CD8-positive, alpha-beta memory T cell (primary cell): ENCODE data around the gene ARL5A. TPM values are rescaled to one million over a fixed set of nuclear protein-coding genes. Genes with fewer than 3 reads are reported as not detected.

Experiments used
- CTCF ChIA-PET: fragments of 350-600 bp; sonication (Branson Sonifier 250); formaldehyde crosslinking; loops from one replicate; lab custom pipeline; 2021; ENCODE audit warnings: antibody characterized with exemption; lab: Charles Lee
- POLR2A ChIA-PET: fragments of 350-600 bp; sonication (Branson Sonifier 250); formaldehyde crosslinking; loops from one replicate; lab custom pipeline; 2021; ENCODE audit warnings: antibody characterized with exemption; lab: Charles Lee
- DNase-seq, 5 donors: peaks; one replicate each; pipeline versions ENCODE4 v3.0.0 to v3.0.0-alpha.2; 2020 to 2022; ENCODE audit warnings: mixed read lengths in 1 of 5
- H3K27ac ChIP-seq: one replicate; pipeline ENCODE4 v1.7.0; 2013; ENCODE audit warnings: low read depth, mild to moderate bottlenecking, low read length, moderate library complexity
- H3K27me3 ChIP-seq: 2 replicates; pipeline ENCODE4 v1.7.0; 2013; ENCODE audit warnings: low read length, mild to moderate bottlenecking; ENCODE audit not compliant: insufficient read depth, poor library complexity, severe bottlenecking
- H3K36me3 ChIP-seq: 2 replicates; pipeline ENCODE4 v1.7.0; 2013; ENCODE audit warnings: mild to moderate bottlenecking, low read length, moderate library complexity; ENCODE audit not compliant: insufficient read depth
- H3K4me1 ChIP-seq: 2 replicates; pipeline ENCODE4 v1.7.0; 2013; ENCODE audit warnings: mild to moderate bottlenecking, low read length, moderate library complexity; ENCODE audit not compliant: insufficient read depth
- H3K4me3 ChIP-seq: 2 replicates; pipeline ENCODE4 v1.7.0; 2013; ENCODE audit warnings: mild to moderate bottlenecking, low read length
- H3K9me3 ChIP-seq: 2 replicates; pipeline ENCODE4 v1.7.0; 2013; ENCODE audit warnings: mild to moderate bottlenecking, low read length
- H3K27ac Mint-ChIP-seq, 8 donors: one replicate each; pipeline ENCODE4 v1.8.0; 2020 to 2021; ENCODE audit warnings: mixed read lengths in 8 of 8, mild to moderate bottlenecking in 6 of 8, inconsistent platforms in 3 of 8, moderate library complexity in 3 of 8
- H3K27me3 Mint-ChIP-seq, 2 donors: one replicate each; pipeline ENCODE4 v1.8.0; 2020 to 2021; ENCODE audit warnings: mixed read lengths in 2 of 2, mild to moderate bottlenecking in 1 of 2, moderate library complexity in 1 of 2
- H3K36me3 Mint-ChIP-seq, 3 donors: one replicate each; pipeline ENCODE4 v1.8.0; 2020 to 2021; ENCODE audit warnings: mixed read lengths in 3 of 3, inconsistent platforms in 1 of 3, mild to moderate bottlenecking in 1 of 3
- H3K4me1 Mint-ChIP-seq, 3 donors: one replicate each; pipeline ENCODE4 v1.8.0; 2020 to 2021; ENCODE audit warnings: mixed read lengths in 3 of 3, inconsistent platforms in 1 of 3, mild to moderate bottlenecking in 1 of 3
- H3K4me3 Mint-ChIP-seq, 7 donors: one replicate each; pipeline ENCODE4 v1.8.0; 2020 to 2021; ENCODE audit warnings: mixed read lengths in 7 of 7, mild to moderate bottlenecking in 6 of 7, moderate library complexity in 4 of 7, inconsistent platforms in 2 of 7
- H3K9me3 Mint-ChIP-seq, 5 donors: one replicate each; pipeline ENCODE4 v1.8.0; 2020 to 2022; ENCODE audit warnings: mixed read lengths in 5 of 5, mild to moderate bottlenecking in 3 of 5, moderate library complexity in 2 of 5, inconsistent platforms in 1 of 5
- polyA plus RNA-seq: library from polyadenylated mRNA; unstranded; fragments of 300-500 nt; fragmentation: Illumina TruSeq; gene quantifications from one replicate; pipeline ENCODE4 v1.2.3, GENCODE V29; 2021
- total RNA-seq, 2 experiments: library from RNA; stranded (reverse); gene quantifications; one replicate each; pipeline ENCODE4 v1.2.3, GENCODE V29; 2021

ARL5A gene
- total and polyA plus RNA-seq, 3 experiments from 2014 or later: 58.4 to 73.8 (median 67.6) TPM

GRCh38 chr2:151758744-151759143 is 69.5 kb downstream of the ARL5A start:
- peaks cover 0 to 10% (median 4%) of the 10 kb centered on the region in 3 donors for H3K36me3 Mint-ChIP-seq
- H3K4me1 Mint-ChIP-seq: no peaks in the 10 kb centered on the region
- peaks cover 0 to 1% of the 10 kb centered on the region in 2 donors for H3K27me3 Mint-ChIP-seq
- H3K4me3 Mint-ChIP-seq: no peak overlapping the region
- no peak for DNase-seq
- Histone ChIP-seq H3K27ac (no peak overlapping the region), H3K27me3 (no peaks in the 10 kb centered on the region), H3K4me1 (no peaks in the 10 kb centered on the region), H3K9me3 (no peaks in the 10 kb centered on the region), H3K4me3 (no peak overlapping the region), H3K36me3 (no peaks in the 10 kb centered on the region)
- no peaks in the 10 kb centered on the region for H3K9me3 Mint-ChIP-seq
- CTCF ChIA-PET: no interaction called here
- POLR2A ChIA-PET: no interaction called here
- H3K27ac Mint-ChIP-seq: peak overlapping the region in 1 of 8 donors; percentile 62

- peaks cover 0 to 1% of the 10 kb centered on the region in 2 donors for H3K27me3 Mint-ChIP-seq
- POLR2A ChIA-PET: no interaction called here
- peaks cover 0 to 10% (median 3%) of the 10 kb centered on the region in 3 donors for H3K36me3 Mint-ChIP-seq
- Histone ChIP-seq H3K4me3 (no peak overlapping the region), H3K27me3 (no peaks in the 10 kb centered on the region), H3K27ac (no peak overlapping the region), H3K4me1 (no peaks in the 10 kb centered on the region), H3K36me3 (no peaks in the 10 kb centered on the region), H3K9me3 (no peaks in the 10 kb centered on the region)
- H3K27ac Mint-ChIP-seq: no peak overlapping the region
- CTCF ChIA-PET: no interaction called here
- no peak overlapping the region for H3K4me3 Mint-ChIP-seq
- H3K4me1 Mint-ChIP-seq: no peaks in the 10 kb centered on the region
- no peaks in the 10 kb centered on the region for H3K9me3 Mint-ChIP-seq
- no peak for DNase-seq
These were observed 70.4 kb downstream of the ARL5A start for GRCh38 chr2:151757861-151758260.

DNA sequence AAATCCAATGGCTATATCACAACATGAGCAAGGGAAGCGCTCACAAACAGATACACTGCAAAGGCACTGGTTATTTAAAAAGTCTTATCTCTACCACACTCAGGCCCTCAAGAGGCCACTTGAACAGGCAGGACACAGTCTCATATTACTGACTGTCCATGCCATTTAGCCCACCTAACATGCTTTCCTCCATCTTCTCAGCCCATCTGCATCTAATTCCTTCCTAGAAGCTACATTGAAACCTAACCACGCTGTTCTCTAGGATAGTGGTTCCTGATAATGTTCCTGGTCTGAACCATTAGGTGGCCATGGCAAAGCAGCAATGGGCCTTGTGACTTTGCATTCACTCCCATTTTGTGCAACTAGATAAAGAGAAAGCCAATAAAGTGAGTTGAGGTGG is 71.4 kb downstream of the ARL5A start:
- DNase-seq: no peak
- peaks cover 0 to 10% (median 0%) of the 10 kb centered on the region in 3 donors for H3K36me3 Mint-ChIP-seq
- no peaks in the 10 kb centered on the region for H3K9me3 Mint-ChIP-seq
- CTCF ChIA-PET: no interaction called here
- no peak overlapping the region for H3K27ac Mint-ChIP-seq
- Histone ChIP-seq H3K27me3 (no peaks in the 10 kb centered on the region), H3K9me3 (no peaks in the 10 kb centered on the region), H3K27ac (no peak overlapping the region), H3K4me3 (no peak overlapping the region), H3K4me1 (no peaks in the 10 kb centered on the region), H3K36me3 (no peaks in the 10 kb centered on the region)
- H3K4me1 Mint-ChIP-seq: no peaks in the 10 kb centered on the region
- POLR2A ChIA-PET: no interaction called here
- H3K4me3 Mint-ChIP-seq: no peak overlapping the region
- peaks cover 0 to 1% of the 10 kb centered on the region in 2 donors for H3K27me3 Mint-ChIP-seq

DNA sequence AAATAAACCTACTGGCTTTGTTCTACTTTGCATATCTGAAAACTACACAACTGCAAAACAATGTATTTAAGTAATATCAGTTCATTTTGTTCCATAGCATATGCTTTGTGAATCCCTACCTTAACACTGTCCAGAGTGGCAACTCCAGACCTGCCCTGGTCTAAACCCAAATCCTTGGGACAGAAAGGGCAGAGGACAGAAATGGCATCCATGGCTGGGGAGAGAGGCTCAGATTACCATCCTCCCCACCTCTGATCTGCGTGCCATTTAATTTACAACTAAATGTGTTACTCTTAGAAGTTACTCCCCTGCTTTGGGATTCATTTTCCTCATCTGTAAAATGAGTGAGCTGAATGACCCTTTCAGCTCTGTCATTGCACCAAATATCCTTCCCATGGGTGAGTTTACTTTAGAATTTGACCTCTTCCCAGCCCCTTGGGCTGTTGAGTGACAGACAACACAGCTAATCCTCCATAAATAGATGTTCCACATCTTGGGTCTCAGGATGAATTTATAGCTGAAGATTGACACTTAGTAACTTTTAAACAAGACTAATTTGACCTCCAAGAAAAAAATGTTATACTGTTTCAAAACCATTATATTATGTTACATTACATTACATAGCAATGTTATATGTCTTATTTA is 73.8 kb downstream of the ARL5A start:
- no peaks in the 10 kb centered on the region for H3K36me3 ChIP-seq
- no peak overlapping the region for H3K27ac ChIP-seq
- no peak overlapping the region for H3K4me3 ChIP-seq
- no peaks in the 10 kb centered on the region for H3K9me3 ChIP-seq
- Mint-ChIP-seq H3K36me3 (peaks cover 0 to 12% (median 0%) of the 10 kb centered on the region in 3 donors), H3K27me3 (peaks cover 0 to 1% of the 10 kb centered on the region in 2 donors), H3K4me3 (no peak overlapping the region), H3K27ac (no peak overlapping the region), H3K9me3 (peaks cover 0 to 1% (median 0%) of the 10 kb centered on the region in 5 donors), H3K4me1 (no peaks in the 10 kb centered on the region)
- ChIA-PET CTCF (no interaction called here), POLR2A (no interaction called here)
- no peaks in the 10 kb centered on the region for H3K4me1 ChIP-seq
- DNase-seq: no peak
- H3K27me3 ChIP-seq: no peaks in the 10 kb centered on the region

GRCh38 chr2:151753540-151753939 is 74.7 kb downstream of the ARL5A start:
- H3K27me3 ChIP-seq: no peaks in the 10 kb centered on the region
- H3K36me3 ChIP-seq: no peaks in the 10 kb centered on the region
- H3K4me3 ChIP-seq: no peak overlapping the region
- Mint-ChIP-seq H3K9me3 (peaks cover 0 to 2% (median 0%) of the 10 kb centered on the region in 5 donors), H3K27ac (no peak overlapping the region), H3K36me3 (peaks cover 0 to 13% (median 0%) of the 10 kb centered on the region in 3 donors), H3K4me1 (no peaks in the 10 kb centered on the region), H3K4me3 (no peak overlapping the region), H3K27me3 (peaks cover 0 to 3% of the 10 kb centered on the region in 2 donors)
- no peak overlapping the region for H3K27ac ChIP-seq
- CTCF ChIA-PET: no interaction called here
- no peaks in the 10 kb centered on the region for H3K4me1 ChIP-seq
- no peaks in the 10 kb centered on the region for H3K9me3 ChIP-seq
- POLR2A ChIA-PET: no interaction called here
- no peak for DNase-seq

Other genes starting within 250 kb of the ARL5A start
- under 1 TPM; 0.29 to 0.31 TPM for gene NEB, start 93.9 kb downstream of the ARL5A start, total RNA-seq
- 0.10 TPM for gene NEB, start 93.9 kb downstream of the ARL5A start, polyA plus RNA-seq